ENCODE measurements around the gene RNF148.
"Not testable (repeated sequence)": the region's sequence is repeated elsewhere in the genome, so short reads cannot be mapped to it uniquely, and the experiment has no call there.

GRCh38 chr7:122679269-122679709 lies 23.4 kb downstream of the RNF148 start:
- TF ChIP-seq CTCF, POLR2A (IDR thresholded peaks at IDR 0.05): not testable (repeated sequence)
